Esophagus (tissue), 2 donors: ENCODE data around the gene SERINC2. TPM values are rescaled to one million over a fixed set of nuclear protein-coding genes. Genes with fewer than 3 reads are reported as not detected.

Experiments
- polyA plus RNA-seq, 2 donors: library from polyadenylated mRNA; stranded (reverse); fragments of 200-250 nt; gene quantifications; one replicate each; pipeline ENCODE4 v1.2.3, GENCODE V29; 2013
- donor health status: healthy with polysubstance abuse.
- donor health status: Bipolar disorder and iron deficiency.

The SERINC2 gene
- polyA plus RNA-seq, 2 donors = 84.2 to 119 TPM

Other genes with a start within 250 kb of the SERINC2 start
- gene NKAIN1, start 173.3 kb upstream of the SERINC2 start, polyA plus RNA-seq = under 1 TPM; 0.16 to 0.38 TPM
- 10 to 100 TPM in 1 of 2 donors, 1 to 10 TPM in 1; 8.7 to 23.9 TPM for gene SNRNP40, start 116.4 kb upstream of the SERINC2 start, polyA plus RNA-seq
- gene ZCCHC17, start 116.2 kb upstream of the SERINC2 start, polyA plus RNA-seq = 10 to 100 TPM; 16.9 to 20.3 TPM
- gene FABP3, start 40.1 kb upstream of the SERINC2 start, polyA plus RNA-seq = 1 to 10 TPM; 1.8 to 2.6 TPM
- gene TINAGL1, start 163.3 kb downstream of the SERINC2 start, polyA plus RNA-seq = 10 to 100 TPM; 16.4 to 20.0 TPM
- gene HCRTR1, start 204.5 kb downstream of the SERINC2 start, polyA plus RNA-seq = under 1 TPM in 1 of 2 donors, not detected in 1; 0.02 TPM
- 10 to 100 TPM; 38.6 to 62.0 TPM for gene PEF1, start 231.7 kb downstream of the SERINC2 start, polyA plus RNA-seq